BJ (cell line): ENCODE measurements around the gene HSD17B14. TPM values are rescaled to one million over a fixed set of nuclear protein-coding genes. Genes with fewer than 3 reads are reported as not detected.

Experiments
- CTCF ChIA-PET: fragments of 350-600 bp; formaldehyde crosslinking; extraction: SDS; loops from one replicate; lab custom pipeline; 2021; ENCODE audit warnings: antibody characterized with exemption, inconsistent platforms; lab: Yijun Ruan, JAX
- POLR2A ChIA-PET: fragments of 300-600 bp; sonication (Branson Sonifier 250); formaldehyde crosslinking; extraction: SDS; loops from one replicate; lab custom pipeline; 2021; ENCODE audit warnings: antibody characterized with exemption; lab: Charles Lee
- DNase-seq: peaks from one replicate; pipeline ENCODE4 v3.0.0-alpha.2; 2011; ENCODE audit warnings: low read depth
- H3K27me3 ChIP-seq: 2 replicates; pipeline ENCODE4 v1.6.0; 2011; ENCODE audit warnings: low read length; ENCODE audit not compliant: control insufficient read depth, insufficient read depth
- H3K36me3 ChIP-seq: 2 replicates; pipeline ENCODE4 v1.5.1; 2011; ENCODE audit warnings: low read length; ENCODE audit not compliant: control insufficient read depth, insufficient read depth
- H3K4me3 ChIP-seq: 2 replicates; pipeline ENCODE4 v1.5.1; 2011; ENCODE audit warnings: low read depth, mild to moderate bottlenecking, control low read depth, low read length
- CTCF ChIP-seq: IDR thresholded peaks from 2 replicates; pipeline ENCODE4 v1.5.1; 2011; ENCODE audit warnings: low read depth, mild to moderate bottlenecking, control low read depth, inconsistent platforms, low read length, moderate library complexity; ENCODE audit not compliant: insufficient read depth
- polyA plus RNA-seq: library from polyadenylated mRNA; depleted of rRNA; stranded (reverse); fragments of >200 nt; gene quantifications from 2 replicates; pipeline ENCODE4 v1.2.3, GENCODE V29; 2011

Gene HSD17B14
- polyA plus RNA-seq, 1 experiment: 7.6 TPM

GRCh38 chr19:48806818-48807589 lies 29.3 kb downstream of the HSD17B14 start:
- no peaks in the 10 kb centered on the region for H3K27me3 ChIP-seq
- peaks cover 4% of the 10 kb centered on the region; the same call in 1 of the 2 replicates for H3K36me3 ChIP-seq
- POLR2A ChIA-PET: no interaction called here
- CTCF ChIA-PET: interaction anchor here (1.1 to 3.8 kb wide), 3 partner anchors 12 to 29 kb away, joined by 4 to 23 read pairs (median 5); partner anchors contain the start of gene HSD17B14
- TF ChIP-seq CTCF: no peak
- no peak overlapping the region for H3K4me3 ChIP-seq
- DNase-seq: no peak

GRCh38 chr19:48806518-48806817 lies 29.8 kb downstream of the HSD17B14 start:
- peaks cover 4% of the 10 kb centered on the region; the same call in 1 of the 2 replicates for H3K36me3 ChIP-seq
- ChIA-PET POLR2A (no interaction called here), CTCF (interaction anchor here (1.1 to 3.8 kb wide), 2 partner anchors 11 to 30 kb away, joined by 4 to 23 read pairs; partner anchors contain the start of gene HSD17B14)
- no peaks in the 10 kb centered on the region for H3K27me3 ChIP-seq
- no peak for DNase-seq
- no peak for TF ChIP-seq CTCF
- H3K4me3 ChIP-seq: no peak overlapping the region

- Histone ChIP-seq H3K4me3 (no peak overlapping the region), H3K36me3 (peaks cover 4% of the 10 kb centered on the region; the same call in 1 of the 2 replicates), H3K27me3 (no peaks in the 10 kb centered on the region)
- no peak for TF ChIP-seq CTCF
- ChIA-PET POLR2A (no interaction called here), CTCF (interaction anchor here (1.2 to 3.8 kb wide), 3 partner anchors 10 to 37 kb away, joined by 4 to 23 read pairs (median 4); no protein-coding TSS in a partner anchor)
- no peak for DNase-seq
These were observed 30.8 kb downstream of the HSD17B14 start for GRCh38 chr19:48805452-48805851.

- Histone ChIP-seq H3K4me3 (no peak overlapping the region), H3K27me3 (no peaks in the 10 kb centered on the region), H3K36me3 (peaks cover 4% of the 10 kb centered on the region)
- no peak for TF ChIP-seq CTCF
- ChIA-PET CTCF (interaction anchor here (0.9 to 3.8 kb wide), 5 partner anchors 9 to 394 kb away, joined by 3 to 23 read pairs (median 4); no protein-coding TSS in a partner anchor), POLR2A (no interaction called here)
- DNase-seq: no peak
These were observed 31.8 kb downstream of the HSD17B14 start for GRCh38 chr19:48804496-48804895.

GRCh38 chr19:48802623-48803022 lies 33.7 kb downstream of the HSD17B14 start:
- Histone ChIP-seq H3K36me3 (peaks cover under 1% of the 10 kb centered on the region), H3K27me3 (no peaks in the 10 kb centered on the region), H3K4me3 (no peak overlapping the region)
- ChIA-PET CTCF (interaction anchor here (1.0 to 2.4 kb wide), 2 partner anchors 40 to 191 kb away, joined by 3 to 13 read pairs; partner anchors contain the start of gene RUVBL2), POLR2A (no interaction called here)
- no peak for DNase-seq
- no peak for TF ChIP-seq CTCF
